ENCODE results near the gene XPA.
"Not testable (repeated sequence)": the region's sequence is repeated elsewhere in the genome, so short reads cannot be mapped to it uniquely, and the experiment has no call there.

The XPA gene

DNA sequence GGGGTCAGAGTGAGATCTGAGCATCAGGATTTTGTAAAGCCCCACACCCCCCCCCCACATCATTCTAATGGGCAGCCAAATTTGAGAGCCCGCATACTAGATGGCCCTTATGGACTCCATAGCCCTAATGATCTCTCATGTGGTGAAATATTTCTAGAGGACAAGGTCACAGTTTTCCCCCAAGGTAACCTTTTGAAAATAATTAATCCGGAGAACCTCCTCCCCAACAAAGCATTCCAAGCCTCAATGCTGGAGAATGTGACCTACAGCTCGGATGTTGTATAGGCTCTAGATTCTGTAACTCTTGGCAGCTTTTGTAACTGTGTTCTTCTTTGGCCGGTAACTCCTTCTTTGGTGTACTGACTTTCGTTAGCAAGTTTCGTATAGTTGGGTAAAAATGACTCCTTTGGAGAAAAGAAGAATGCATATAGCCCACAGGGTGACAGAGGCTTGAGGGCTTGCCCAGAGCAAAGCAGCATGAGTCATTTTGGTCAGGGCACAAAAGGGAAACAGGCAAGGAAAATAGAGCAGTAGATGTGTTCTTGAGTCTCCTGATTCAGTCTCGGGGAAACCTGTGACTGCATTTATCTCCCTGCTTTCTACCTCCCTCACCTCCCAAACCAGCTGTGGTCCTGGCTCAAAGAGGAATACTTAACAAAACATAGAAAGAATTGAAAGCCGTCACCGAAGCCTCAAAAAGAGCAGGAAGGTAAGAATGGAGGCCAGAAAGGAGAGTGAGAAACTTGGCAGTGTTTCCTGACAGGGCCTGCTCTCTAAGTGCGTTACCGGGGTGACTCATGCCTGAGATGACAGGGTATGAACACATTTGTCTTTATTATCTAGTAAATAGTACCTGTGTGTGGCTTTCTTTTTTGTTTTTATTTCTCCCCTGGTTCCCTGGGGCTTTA, 6.6 kb upstream of the XPA start:
- DNase-seq (ENCODE audit: low spot score), result no peak

DNA sequence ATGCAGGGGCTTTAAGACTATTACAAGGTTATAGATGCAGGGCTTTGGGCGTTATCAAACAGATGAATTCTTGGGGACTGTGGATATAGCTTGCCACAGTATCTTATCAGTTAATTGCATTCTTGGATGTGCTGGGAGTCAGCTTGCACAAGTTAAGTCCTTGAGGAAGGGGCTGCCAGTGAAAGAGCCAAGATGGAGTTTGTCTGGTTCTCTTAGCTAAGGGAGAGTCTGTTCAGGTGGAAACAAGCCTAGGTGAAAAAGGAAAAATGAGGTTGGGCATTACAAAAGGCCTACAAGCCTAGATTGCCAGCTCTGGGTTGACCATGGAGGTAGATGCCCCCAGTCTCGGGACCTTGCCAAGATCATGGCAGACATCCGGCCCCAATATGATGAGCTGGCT, 2.7 kb upstream of the XPA start:
- DNase-seq (ENCODE audit: low spot score), result not testable (repeated sequence)

DNA sequence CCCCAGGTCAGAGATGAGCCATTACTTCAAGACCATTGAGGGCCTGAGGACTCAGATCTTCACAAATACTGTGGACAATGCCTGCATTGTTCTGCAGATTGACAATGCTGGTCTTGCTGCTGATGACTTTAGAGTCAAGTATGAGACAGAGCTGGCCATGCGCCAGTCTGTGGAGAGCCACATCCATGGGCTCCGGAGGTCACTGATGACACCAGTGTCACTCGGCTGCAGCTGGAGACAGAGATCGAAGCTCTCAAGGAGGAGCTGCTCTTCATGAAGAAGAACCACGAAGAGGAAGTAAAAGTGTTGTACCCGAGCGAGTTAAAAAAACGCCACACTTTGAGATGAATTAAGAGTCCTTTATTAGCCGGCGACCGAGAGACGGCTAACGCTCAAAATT, 2.1 kb upstream of the XPA start:
- DNase-seq (ENCODE audit: low spot score), result not testable (repeated sequence)

DNA sequence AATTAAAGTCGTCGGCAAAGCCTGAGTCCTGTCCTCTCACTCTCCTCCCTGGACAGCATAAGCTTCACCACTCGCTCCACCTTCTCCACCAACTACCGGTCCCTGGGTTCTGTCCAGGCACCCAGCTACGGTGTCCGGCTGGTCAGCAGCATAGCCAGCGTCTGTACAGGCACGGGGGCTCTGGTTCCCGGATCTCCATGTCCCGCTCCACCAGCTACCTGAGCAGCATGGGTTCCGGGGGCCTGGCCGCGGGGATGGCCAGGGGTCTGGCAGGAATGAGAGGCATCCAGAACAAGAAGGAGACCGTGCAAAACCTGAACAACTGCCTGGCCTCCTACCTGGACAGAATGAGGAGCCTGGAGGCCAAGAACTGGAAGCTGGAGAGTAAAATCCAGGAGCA, 1.7 kb upstream of the XPA start:
- no peak for DNase-seq (ENCODE audit: low spot score)

DNA sequence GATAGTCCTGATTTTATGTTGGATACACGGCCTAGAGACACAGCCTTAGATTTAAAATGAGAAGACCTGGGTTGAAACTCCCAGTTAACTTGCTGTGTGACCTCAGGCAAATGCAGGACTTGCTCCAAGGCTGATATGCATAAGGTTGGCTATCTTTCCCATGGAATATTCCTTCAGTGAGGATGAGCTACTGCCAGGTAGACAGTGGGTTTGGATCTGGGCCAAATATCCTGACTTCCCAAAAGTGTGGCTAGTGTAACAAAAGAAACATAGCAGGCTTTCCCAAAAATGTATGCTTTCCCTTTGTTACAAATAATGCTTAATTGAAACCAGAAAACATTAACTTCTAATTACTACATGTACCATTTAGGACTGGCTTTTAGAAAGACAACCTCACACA, 697 bp upstream of the XPA start:
- DNase-seq (ENCODE audit: low spot score), result no peak

DNA sequence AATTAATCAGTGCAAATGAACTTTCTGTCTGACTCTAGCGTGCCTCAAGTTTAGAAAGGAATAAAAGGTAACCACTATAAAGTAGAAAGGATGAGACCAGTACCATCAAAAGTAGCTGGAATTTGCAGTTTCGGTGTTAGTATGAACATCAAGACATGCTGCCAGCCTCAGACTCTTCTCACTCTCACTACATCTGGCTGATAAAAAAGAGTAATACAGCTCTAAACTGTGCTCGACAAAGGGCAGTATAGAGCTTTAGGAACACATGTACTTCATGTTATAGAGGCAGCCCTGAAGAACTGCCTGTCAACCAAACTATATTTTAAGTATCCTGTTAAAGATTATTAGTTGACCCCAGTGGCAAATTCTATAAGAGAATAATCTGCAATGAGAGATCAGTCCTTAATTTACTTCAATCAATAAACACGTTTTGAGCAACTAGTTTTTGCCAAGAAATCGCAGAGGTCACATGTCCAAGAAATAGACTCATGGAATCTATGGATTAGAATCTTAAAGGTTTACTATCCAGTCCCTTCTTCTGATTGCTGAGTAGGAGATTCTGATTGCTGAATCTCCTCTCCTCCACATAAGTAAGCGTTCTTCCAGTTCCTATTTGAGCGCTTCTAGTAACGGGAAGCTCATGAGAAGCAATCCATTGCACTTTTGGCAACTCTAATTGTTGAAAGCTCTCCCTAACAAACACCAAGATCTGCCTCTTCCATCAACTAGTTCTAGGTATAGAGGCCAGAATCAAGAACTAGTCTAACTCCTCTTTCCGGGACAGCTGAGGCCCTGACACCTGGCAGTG, 941 bp downstream of the XPA start:
- DNase-seq (ENCODE audit: low spot score), result no peak

DNA sequence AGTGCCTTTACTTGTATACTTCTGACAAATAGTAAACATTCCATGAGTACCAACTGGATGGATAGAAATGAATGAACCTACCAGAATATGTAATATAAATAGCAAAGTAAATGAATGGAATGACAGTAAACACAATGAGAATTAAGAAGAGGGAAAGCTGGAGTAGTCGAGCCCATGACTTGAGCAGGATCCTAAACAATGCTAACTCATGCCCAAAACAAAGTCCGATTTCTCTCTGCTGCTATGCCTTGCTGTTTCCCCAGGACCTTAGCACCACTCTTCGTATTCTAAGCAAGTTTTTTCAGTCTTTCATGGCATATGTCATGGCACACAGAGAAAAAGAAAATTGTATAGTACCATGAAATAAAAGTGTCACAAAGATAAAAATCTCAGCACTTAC, 1.8 kb downstream of the XPA start:
- DNase-seq (ENCODE audit: low spot score), result no peak

DNA sequence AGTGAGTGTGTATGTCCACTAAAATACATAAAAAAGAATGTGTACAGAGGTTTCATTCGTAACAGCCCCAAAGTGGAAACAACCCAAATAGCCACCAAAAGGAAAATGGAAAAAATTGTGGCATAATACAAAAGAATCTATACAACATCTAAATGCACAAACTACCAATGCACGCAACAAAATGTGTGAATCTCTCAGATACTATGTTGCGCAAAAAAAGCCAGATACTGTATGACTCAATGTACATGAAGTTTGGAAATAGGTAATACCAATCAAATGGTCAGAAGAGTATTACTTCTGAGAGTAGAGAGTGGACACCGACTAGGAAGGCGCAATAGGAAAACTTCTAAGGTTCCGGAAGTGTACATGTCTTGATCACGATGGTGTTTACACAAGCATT, 2.4 kb downstream of the XPA start:
- DNase-seq (ENCODE audit: low spot score), result no peak

DNA sequence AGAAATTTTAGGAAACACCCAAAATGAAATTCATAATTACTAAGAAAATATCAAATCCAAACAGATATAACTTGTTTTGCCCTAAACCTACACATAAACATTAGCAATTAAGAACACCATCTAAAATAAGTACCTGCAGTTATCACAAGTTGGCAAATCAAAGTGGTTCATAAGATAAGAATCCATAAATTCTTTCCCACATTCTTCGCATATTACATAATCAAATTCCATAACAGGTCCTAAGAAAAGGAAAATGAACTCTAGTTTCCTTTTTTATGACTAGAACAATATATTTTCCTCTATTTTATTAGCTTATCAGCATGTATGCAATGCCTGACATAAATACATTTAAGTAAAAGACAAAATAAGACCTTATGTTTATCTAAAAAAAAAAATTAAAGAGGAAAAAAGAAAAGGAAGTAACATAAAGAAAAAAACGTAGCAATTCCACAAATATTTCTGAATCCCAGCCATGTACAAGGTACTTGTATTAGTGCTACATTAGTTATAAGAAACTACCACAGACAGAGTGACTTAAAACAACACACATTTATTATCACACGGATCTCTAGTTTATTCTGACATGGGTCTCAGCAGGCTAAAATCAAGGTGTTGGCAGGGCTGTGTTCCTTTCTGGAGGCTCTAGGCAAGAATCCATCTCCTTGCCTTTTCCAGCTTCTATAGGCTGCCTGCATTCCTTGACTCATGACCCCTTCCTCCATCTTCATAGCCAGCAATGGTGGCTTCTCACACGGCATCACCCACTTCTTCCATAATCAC, 7.5 kb downstream of the XPA start:
- DNase-seq (ENCODE audit: low spot score), result no peak

DNA sequence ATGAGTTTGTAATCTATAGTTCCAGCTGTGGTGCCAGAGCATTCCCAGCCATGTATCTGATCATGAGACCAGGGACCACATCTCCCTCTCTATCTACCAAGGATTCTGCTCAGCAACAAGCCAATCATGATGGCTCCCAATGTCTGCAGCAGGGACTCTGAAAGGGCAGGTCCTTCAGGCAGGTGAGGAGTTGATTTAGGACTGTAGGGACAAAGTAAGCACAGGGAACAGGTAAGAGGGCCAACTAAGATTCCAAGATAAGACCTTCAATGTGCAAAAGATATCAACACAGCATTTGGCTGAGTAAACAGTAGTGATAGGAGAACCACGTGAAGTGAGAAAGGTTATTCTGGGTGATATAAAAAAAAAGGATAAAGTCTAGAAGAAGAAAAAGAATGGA, 8.5 kb downstream of the XPA start:
- no peak for DNase-seq (ENCODE audit: low spot score)

DNA sequence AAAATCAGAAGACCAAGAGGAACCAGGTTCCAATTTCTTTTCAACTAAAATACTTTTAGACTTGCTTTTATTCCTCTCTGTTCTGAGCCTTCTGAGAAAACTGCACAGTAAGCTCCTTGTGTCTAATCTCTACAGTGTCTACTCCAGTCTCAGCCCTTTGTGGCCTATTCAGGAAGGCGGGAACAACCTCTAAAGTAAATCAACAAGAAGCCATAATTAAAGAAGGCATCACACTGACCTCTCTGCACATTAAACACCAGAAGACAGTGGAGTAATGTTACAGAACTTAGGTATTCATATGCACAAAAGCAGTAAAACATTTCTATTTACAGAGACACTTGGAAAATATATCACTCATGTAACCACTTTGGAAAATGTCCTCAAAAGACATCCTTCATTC, 14.9 kb downstream of the XPA start:
- DNase-seq (ENCODE audit: low spot score), result no peak

DNA sequence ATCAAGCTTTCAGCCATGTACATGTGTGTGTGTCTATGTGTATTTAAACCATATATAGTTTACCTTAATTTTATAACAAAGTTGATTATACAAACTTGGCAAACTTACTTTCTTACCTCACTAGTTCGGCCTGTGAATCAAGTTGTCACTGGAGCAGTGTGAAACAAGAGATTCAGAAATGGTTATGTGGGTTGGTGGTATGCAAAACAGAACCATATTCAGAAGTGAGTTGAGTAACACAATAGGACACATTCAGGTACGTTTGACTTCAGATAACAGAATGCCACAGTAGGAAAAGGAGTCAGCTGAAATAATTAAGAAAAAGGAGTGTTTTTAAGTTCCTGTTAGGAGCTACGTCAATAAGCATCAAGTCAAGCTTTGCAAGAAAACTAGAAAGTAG, 21.5 kb downstream of the XPA start:
- DNase-seq (ENCODE audit: low spot score), result no peak

DNA sequence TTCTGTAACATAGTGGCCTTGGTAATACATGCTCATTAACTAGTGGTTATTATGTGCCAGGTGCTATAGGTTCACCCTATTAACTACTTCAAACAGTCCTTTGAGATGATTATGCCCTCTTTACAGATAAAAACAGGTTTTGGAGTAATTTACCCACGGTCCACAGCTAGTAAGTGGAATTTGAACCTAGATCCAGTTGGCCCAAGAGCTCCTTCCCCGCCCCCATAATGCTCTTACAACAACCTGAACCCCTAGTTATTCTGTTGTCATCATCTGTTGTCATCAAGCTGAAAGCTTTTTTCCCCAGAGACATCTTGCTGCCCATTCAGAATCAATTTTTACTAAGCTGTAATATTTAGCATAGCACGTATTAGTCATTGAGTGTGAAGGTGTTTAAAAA, 23.2 kb downstream of the XPA start:
- DNase-seq (ENCODE audit: low spot score), result no peak

DNA sequence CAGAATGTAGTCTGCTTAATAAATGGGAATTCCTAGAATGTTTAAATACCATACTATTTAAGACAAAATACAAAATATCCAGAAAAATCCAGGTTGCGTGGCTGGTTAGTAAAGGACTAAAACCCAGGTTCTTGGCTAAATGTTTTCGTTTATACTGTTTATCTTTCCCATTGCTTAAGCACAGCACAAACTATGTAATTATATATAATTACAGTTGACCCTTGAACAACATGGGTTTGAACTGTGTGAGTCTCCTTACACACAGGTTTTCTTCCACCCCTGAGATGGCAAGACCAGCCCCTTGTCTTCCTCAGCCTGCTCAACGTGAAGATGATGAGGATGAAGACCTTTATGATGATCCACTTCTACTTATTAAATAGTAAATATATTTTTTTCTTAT, 24.7 kb downstream of the XPA start:
- DNase-seq (ENCODE audit: low spot score), result no peak

DNA sequence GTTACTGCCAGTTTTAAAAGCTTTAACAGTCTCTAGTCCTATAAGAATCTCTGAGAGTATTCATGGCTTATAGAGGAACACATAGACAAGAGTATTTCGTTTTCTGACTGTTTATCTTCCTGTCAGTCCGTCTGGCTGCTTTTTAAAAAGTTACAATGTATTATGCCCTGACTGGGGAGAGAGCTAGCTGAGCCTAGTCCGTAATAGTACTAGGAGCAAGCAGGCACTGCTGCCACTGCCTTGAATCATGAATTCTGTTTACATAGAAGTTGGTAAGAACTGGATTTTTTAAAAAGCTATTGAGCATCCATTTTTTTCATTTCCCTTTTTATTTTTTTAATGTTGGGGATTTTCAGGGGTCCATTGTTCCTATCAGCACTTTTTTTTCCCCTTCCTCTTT, 26.6 kb downstream of the XPA start:
- no peak for DNase-seq (ENCODE audit: low spot score)

DNA sequence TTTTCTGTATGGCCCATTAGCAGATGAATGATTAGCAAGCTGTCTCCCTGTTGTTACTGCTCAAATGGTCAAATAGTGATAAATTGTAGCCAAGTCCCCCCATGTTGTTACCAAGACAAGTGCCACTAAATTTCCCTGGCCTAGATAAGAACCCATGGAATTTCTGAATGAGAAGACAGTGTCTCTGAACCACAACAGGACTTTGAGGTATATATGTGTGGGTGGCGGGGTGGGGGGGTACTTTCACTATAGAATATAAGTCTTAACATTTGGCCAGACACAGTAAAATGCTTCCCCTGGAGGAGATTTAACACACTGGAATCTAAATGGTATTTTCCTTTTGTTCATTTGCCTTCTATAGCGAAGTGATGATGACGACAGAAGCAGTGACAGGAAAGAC, 28.7 kb downstream of the XPA start:
- DNase-seq (ENCODE audit: low spot score), result no peak

DNA sequence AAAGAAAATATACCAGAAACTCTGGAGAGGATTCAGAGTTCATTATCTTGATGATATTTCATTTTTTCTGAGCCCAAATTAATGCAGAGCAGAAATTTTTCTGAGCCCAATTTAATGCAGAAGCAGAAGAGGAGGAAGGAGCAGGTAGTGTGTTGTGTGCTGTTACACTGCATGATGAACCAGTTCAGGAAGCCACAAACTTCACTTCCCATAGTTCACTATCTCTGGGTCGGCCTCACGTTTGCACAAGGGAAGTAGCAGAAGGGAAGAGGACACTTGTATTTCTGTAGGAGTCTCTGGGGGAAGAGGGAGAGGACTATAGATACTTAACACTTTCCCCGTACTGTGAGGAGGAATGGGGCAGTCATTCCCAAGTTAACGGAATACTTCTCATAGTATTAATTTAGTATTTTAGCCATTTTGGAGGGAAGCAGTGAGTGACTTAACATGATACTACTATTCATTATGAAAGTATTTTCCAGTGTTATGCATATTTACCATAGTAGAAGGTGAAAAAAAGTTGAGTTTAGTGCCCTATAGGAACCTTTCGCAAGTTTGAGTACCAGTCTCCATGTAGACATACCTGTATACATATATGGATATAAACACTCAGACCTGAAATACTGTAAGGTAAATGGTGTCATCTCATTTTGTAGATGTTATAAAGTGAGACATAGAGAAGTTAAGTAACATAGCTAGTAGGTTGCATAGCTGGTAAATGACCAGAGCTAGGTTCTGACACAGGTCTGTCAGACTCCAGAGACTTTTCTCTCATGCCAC, 30.0 kb downstream of the XPA start:
- DNase-seq (ENCODE audit: low spot score), result no peak

DNA sequence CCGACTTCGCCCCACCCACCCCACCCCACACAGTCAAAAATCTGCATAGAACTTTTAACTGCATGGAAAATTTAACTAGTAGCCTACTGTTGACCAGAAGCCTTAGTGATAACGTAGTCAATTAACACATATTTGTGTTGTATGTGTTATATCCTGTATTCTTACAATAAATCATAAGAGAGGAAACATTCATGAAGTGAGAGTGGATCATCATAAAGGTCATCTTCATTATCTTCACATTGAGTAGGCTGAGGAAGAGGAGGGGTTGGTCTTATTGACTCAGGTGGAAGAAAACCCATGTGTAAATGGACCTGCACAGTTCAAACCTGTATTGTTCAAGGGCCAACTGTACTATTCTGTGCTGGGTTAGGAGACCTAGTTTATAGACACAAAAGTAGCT, 31.4 kb downstream of the XPA start:
- no peak for DNase-seq (ENCODE audit: low spot score)

DNA sequence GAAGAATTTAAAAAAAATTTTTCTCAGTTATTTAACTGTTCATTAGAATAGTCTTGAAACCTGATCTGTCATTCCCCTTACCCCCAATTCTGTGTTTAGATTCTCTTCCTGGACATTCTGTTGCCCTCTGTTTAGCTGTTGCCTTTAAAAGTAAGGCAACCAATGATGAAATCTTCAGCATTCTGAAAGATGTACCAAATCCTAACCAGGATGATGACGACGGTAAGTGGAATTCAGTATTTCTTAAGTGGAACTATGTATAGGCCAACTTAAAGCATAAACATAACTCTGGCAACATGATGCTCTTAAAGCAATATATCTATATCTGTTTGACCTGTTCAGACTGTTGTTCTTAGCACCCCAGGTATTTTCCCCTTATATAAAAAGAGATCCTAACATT, 36.3 kb downstream of the XPA start:
- DNase-seq (ENCODE audit: low spot score), result no peak

DNA sequence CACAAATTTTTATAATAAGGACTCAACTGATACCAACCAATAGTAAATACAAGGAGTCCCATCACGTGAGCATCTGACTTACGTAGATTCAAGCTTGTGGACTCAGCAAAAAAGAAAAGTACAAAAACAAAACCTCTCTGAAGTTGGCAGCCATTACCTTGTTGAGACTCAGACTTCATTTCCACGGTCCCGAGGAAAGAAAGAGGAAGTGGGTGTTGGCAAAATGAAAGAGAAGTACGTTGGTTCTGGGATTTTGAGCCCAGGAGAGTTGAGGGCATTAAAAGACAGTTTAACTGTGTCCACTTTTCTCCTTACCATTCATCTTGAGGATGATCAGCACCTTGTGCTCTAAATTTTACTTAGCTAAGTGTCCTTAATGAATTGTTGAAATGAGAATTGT, 36.8 kb downstream of the XPA start:
- no peak for DNase-seq (ENCODE audit: low spot score)

DNA sequence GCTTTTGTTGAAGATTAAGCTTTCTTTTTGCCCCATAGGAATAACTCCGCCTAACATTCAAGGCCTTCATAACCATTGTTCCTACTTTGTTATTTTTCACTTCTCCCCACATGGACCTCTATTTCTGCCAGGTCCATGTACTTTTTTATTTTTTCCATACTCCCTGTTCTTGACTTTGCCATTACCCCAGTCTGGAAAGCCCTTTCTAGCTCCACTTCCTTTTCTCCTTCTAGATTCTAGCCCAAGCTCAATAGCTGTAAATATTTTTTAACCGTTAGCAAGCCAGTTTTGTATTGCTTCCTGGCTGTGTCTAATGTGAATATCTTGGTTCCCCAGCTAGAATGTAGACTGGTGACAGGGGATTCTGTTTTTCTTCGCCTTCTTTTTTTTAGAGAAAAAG, 37.4 kb downstream of the XPA start:
- no peak for DNase-seq (ENCODE audit: low spot score)
